NCI-H774 (cell line): ENCODE data around the gene NOS1AP.
"Not testable (repeated sequence)": the region's sequence is repeated elsewhere in the genome, so short reads cannot be mapped to it uniquely, and the experiment has no call there.

Experiments
- DNase-seq: peaks from one replicate; lab custom pipeline; 2025; lab: John Stamatoyannopoulos, UW

Gene NOS1AP

GRCh38 chr1:162069334-162070093 lies at the start of gene NOS1AP:
TSS of gene NOS1AP (plus strand) at chr1:162069691. CDS start at chr1:162070178, 487 bp downstream.
- peak; percentile 86 for DNase-seq

GRCh38 chr1:162020150-162020549 lies 49.3 kb upstream of the NOS1AP start:
- no peak for DNase-seq

- no peak for DNase-seq
Observed at GRCh38 chr1:162021124-162021523, 48.4 kb upstream of the NOS1AP start.

GRCh38 chr1:162022626-162023025 lies 46.9 kb upstream of the NOS1AP start:
- no peak for DNase-seq

- DNase-seq, result no peak
Observed at GRCh38 chr1:162023181-162023546, 46.3 kb upstream of the NOS1AP start.

- DNase-seq, result peak; percentile 39
Observed at GRCh38 chr1:162023547-162024501, 45.7 kb upstream of the NOS1AP start, which contains the start of gene OLFML2B. TSS of gene OLFML2B (minus strand) at chr1:162023869. CDS start at chr1:162023430, 439 bp downstream.

GRCh38 chr1:162025541-162025940 lies 44.0 kb upstream of the NOS1AP start:
- no peak for DNase-seq

- no peak for DNase-seq
Observed at GRCh38 chr1:162026881-162027280, 42.6 kb upstream of the NOS1AP start.

- DNase-seq, result no peak
Observed at GRCh38 chr1:162028726-162029125, 40.8 kb upstream of the NOS1AP start.

- DNase-seq, result no peak
Observed at GRCh38 chr1:162029157-162029556, 40.3 kb upstream of the NOS1AP start.

- no peak for DNase-seq
Observed at GRCh38 chr1:162030759-162031280, 38.7 kb upstream of the NOS1AP start.

GRCh38 chr1:162033428-162033827 lies 36.1 kb upstream of the NOS1AP start:
- no peak for DNase-seq

- peak; percentile 17 for DNase-seq
Observed at GRCh38 chr1:162035241-162035640, 34.2 kb upstream of the NOS1AP start.

- DNase-seq, result no peak
Observed at GRCh38 chr1:162036163-162036562, 33.3 kb upstream of the NOS1AP start.

- no peak for DNase-seq
Observed at GRCh38 chr1:162038624-162039023, 30.9 kb upstream of the NOS1AP start.

GRCh38 chr1:162040001-162040400 lies 29.5 kb upstream of the NOS1AP start:
- no peak for DNase-seq

GRCh38 chr1:162040657-162041056 lies 28.8 kb upstream of the NOS1AP start:
- no peak for DNase-seq

GRCh38 chr1:162042361-162042760 lies 27.1 kb upstream of the NOS1AP start:
- DNase-seq, result no peak

- no peak for DNase-seq
Observed at GRCh38 chr1:162046921-162047320, 22.6 kb upstream of the NOS1AP start.

- not testable (repeated sequence) for DNase-seq
Observed at GRCh38 chr1:162053949-162054348, 15.5 kb upstream of the NOS1AP start.

GRCh38 chr1:162055062-162055461 lies 14.4 kb upstream of the NOS1AP start:
- no peak for DNase-seq

- peak; percentile 74 for DNase-seq
Observed at GRCh38 chr1:162056043-162056442, 13.4 kb upstream of the NOS1AP start.

GRCh38 chr1:162056579-162056978 lies 12.9 kb upstream of the NOS1AP start:
- no peak for DNase-seq
